ENCODE measurements around the gene TNFSF13. TPM values are rescaled to one million over a fixed set of nuclear protein-coding genes. Genes with fewer than 3 reads are reported as not detected.

The TNFSF13 gene
- total and polyA plus RNA-seq, 2 donors (not counting 1 experiment from before 2014, with no cell fraction given), result 14.7 to 20.2 TPM

DNA sequence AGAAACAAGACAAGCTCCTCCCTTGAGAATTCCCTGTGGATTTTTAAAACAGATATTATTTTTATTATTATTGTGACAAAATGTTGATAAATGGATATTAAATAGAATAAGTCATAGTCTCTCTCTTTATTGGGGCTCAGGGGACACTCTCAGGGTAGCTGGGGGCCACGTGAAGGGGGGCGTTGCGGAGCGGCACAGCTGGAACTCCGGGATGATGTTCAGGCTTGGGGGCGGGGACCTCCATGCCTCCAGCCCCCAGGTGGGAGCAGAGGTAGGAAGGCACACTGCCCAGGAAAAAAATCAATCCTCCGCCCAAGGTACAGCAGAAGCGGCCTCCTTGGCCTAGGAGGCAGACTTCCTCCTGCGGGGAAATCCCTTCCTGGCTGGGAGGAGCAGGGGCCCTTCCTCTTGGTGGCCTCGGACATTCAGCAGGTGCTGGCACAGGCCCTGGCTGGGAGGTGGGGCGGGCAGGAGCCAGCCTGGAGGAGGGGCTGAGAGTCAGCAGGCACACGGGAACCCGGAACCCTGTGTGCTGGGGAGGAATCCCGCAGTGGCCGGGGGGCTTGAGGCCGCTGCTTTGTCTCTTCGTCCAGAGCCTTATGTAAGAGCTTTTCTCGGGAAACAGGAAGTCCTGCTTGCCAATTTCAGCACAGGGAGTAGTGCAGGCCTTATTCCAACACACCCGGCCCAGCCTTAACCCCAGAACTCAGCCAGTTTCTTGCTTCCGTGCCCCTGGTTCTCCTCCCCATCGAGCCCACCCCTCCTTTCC lies 591 bp upstream of the TNFSF13 start:
- Mint-ChIP-seq H3K27me3 (no peaks in the 10 kb centered on the region), H3K4me3 (peak overlapping the region; percentile 97), H3K27ac (peak overlapping the region; percentile 98), H3K9me3 (ENCODE audit: insufficient read depth) (no peaks in the 10 kb centered on the region), H3K4me1 (peaks cover 69% of the 10 kb centered on the region)
- peaks cover 0 to 3% of the 10 kb centered on the region in 2 experiments for H3K36me3 ChIP-seq (replicated peaks in 1 of 2; ENCODE audit: control extremely low read depth in 1 of 2, control insufficient read depth in 1 of 2, extremely low read depth in 1 of 2, insufficient read depth in 2 of 2, low read length in 1 of 2)
- intact Hi-C loops (cut with micrococcal nuclease), result no loop called here
- peaks cover 24% of the 10 kb centered on the region for H3K79me2 ChIP-seq (ENCODE audit: control insufficient read depth, insufficient read depth, low read length)
- peak; percentile 25 for ATAC-seq (ENCODE audit: low read depth)
- peak overlapping the region; percentile 96 for H3K4me2 ChIP-seq (replicated peaks; ENCODE audit: low read depth, low read length, poor library complexity, severe bottlenecking)
- H2AFZ ChIP-seq (ENCODE audit: insufficient read depth, low read depth, low read length, poor library complexity, severe bottlenecking), result peak overlapping the region; percentile 92
- ChIA-PET CTCF (interaction anchor here (0.8 to 25.0 kb wide), 8 partner anchors 11 to 512 kb away, joined by 3 to 666 read pairs (median 6); partner anchors contain the start of genes MPDU1, TMEM102 and TNFSF12), POLR2A (interaction anchor here (0.8 to 4.3 kb wide), 4 partner anchors 8 to 222 kb away, joined by 3 to 32 read pairs (median 6); partner anchors contain the start of gene ACAP1)
- H3K27ac ChIP-seq (ENCODE audit: low read length in 2 of 2), result peak overlapping the region; percentile 97
- DNase-seq, result peak; percentile 79
- peak overlapping the region; percentile 53 to 74 (median 60) for H3K4me3 ChIP-seq (ENCODE audit: control extremely low read depth in 1 of 5, extremely low read depth in 1 of 5, insufficient read depth in 1 of 5, low read depth in 2 of 5, low read length in 4 of 5)
- WGBS (ENCODE audit: insufficient coverage), result 11% methylated on average over 20 of the region's 21 CpGs
- H3K9ac ChIP-seq (ENCODE audit: low read length), result peak overlapping the region; percentile 78
- H3K4me1 ChIP-seq (ENCODE audit: control insufficient read depth in 2 of 2, insufficient read depth in 2 of 2, low read length in 2 of 2), result peaks cover 51 to 65% of the 10 kb centered on the region in 2 donors
- TF ChIP-seq, protein P1, sequence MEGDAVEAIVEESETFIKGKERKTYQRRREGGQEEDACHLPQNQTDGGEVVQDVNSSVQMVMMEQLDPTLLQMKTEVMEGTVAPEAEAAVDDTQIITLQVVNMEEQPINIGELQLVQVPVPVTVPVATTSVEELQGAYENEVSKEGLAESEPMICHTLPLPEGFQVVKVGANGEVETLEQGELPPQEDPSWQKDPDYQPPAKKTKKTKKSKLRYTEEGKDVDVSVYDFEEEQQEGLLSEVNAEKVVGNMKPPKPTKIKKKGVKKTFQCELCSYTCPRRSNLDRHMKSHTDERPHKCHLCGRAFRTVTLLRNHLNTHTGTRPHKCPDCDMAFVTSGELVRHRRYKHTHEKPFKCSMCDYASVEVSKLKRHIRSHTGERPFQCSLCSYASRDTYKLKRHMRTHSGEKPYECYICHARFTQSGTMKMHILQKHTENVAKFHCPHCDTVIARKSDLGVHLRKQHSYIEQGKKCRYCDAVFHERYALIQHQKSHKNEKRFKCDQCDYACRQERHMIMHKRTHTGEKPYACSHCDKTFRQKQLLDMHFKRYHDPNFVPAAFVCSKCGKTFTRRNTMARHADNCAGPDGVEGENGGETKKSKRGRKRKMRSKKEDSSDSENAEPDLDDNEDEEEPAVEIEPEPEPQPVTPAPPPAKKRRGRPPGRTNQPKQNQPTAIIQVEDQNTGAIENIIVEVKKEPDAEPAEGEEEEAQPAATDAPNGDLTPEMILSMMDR (IDR thresholded peaks at IDR 0.05), result no peak
- H3K27me3 ChIP-seq (replicated peaks in 1 of 4; ENCODE audit: control extremely low read depth in 1 of 4, control insufficient read depth in 3 of 4, insufficient read depth in 4 of 4, low read length in 3 of 4), result no peaks in the 10 kb centered on the region
- H4K20me1 ChIP-seq (ENCODE audit: control insufficient read depth, insufficient read depth, low read length, poor library complexity, severe bottlenecking), result peaks cover 8% of the 10 kb centered on the region
- H3K9me3 ChIP-seq (ENCODE audit: control extremely low read depth in 1 of 3, control insufficient read depth in 2 of 3, insufficient read depth in 1 of 3, low read length in 2 of 3), result no peaks in the 10 kb centered on the region
